H1 (cell line): Measurements from ENCODE around the gene GRK3. TPM values are rescaled to one million over a fixed set of nuclear protein-coding genes. Genes with fewer than 3 reads are reported as not detected.

ENCODE experiments used
- CTBP2 ChIP-seq: IDR thresholded peaks from 2 replicates; pipeline ENCODE4 v1.7.0; 2011; ENCODE audit warnings: borderline replicate concordance, mild to moderate bottlenecking, moderate library complexity, mixed read lengths, low read length; ENCODE audit not compliant: insufficient read depth, insufficient read length
- polyA plus RNA-seq, 7 experiments: library from polyadenylated mRNA; depleted of rRNA in 3 of 7; stranded (reverse) in 5 of 7; unstranded in 2 of 7; fragments of >200 nt in 5 of 7; fragments of 200-250 nt in 2 of 7; gene quantifications; 1 replicate in 5 of 7; 2 replicates in 1 of 7; 4 replicates in 1 of 7; pipeline versions ENCODE4 v1.2.1 to v1.2.3, GENCODE V29; 2011 to 2013; ENCODE audit warnings: missing spikeins in 2 of 7, mixed read lengths in 2 of 7
- total RNA-seq: library from RNA; stranded (reverse); fragmentation: NEBNext Ultra II Directional; extraction: Animal tissue kit (Norgen Biotek cat#: 25700); gene quantifications from 2 replicates; pipeline ENCODE4 v1.2.1, GENCODE V29; 2021

Gene GRK3
- total and polyA plus RNA-seq, 2 of the 8 experiments (the other 6 are each of a cell fraction or from before 2014, with no cell fraction given), result 7.5 to 35.3 TPM

DNA sequence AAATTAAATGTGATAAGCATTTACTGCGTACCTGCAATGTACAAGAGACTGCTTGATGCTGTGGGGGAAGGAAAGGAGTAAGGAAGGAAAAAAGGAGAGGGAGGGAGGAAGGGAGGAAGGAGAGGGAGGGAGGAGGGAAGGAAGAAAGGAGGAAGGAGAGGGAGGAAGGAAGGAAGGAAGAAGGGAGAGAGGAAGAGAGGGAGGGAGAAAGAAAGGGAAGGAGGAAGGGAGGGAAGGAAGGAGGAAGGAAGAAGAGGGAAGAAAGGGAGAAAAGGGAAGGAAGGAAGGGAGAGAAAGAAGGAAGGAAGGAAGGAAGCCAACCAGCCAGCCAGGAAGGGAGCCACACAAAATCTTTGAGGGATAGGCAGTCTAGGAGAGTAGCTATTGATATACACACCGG, 133.5 kb downstream of the GRK3 start (continued):
- no peak for TF ChIP-seq CTBP2
- TF ChIP-seq, all 59 proteins: peak for 0
